ENCODE data around the gene ANKS1B.

- TF ChIP-seq SUZ12 (IDR thresholded peaks at IDR 0.05; ENCODE audit: extremely low read depth, insufficient read depth, insufficient read length) (no peak), ZNF274 (IDR thresholded peaks at IDR 0.05; ENCODE audit: low read depth, low read length) (no peak), YY1 (IDR thresholded peaks at IDR 0.05; ENCODE audit: insufficient read depth, insufficient read length) (no peak)
Measured at GRCh38 chr12:98772818-98773217, 1211.9 kb downstream of the ANKS1B start.
